Rectal smooth muscle tissue (tissue), 1 donor: ENCODE data around the gene SYCP2L.
"Not testable (repeated sequence)": the region's sequence is repeated elsewhere in the genome, so short reads cannot be mapped to it uniquely, and the experiment has no call there.

ENCODE experiments used
- H3K27ac ChIP-seq: one replicate; pipeline ENCODE4 v1.7.0; 2013; ENCODE audit warnings: low read depth, low read length, inconsistent platforms
- H3K27me3 ChIP-seq: one replicate; pipeline ENCODE4 v1.7.0; 2013; ENCODE audit warnings: low read length; ENCODE audit not compliant: control insufficient read depth, insufficient read depth
- H3K36me3 ChIP-seq: one replicate; pipeline ENCODE4 v1.7.0; 2013; ENCODE audit warnings: low read length; ENCODE audit not compliant: control insufficient read depth, insufficient read depth
- H3K4me1 ChIP-seq: one replicate; pipeline ENCODE4 v1.7.0; 2013; ENCODE audit warnings: low read length; ENCODE audit not compliant: control insufficient read depth, insufficient read depth
- H3K4me3 ChIP-seq: one replicate; pipeline ENCODE4 v1.7.0; 2013; ENCODE audit warnings: low read length
- H3K9ac ChIP-seq: one replicate; pipeline ENCODE4 v1.7.0; 2013; ENCODE audit warnings: low read length

Gene SYCP2L

DNA sequence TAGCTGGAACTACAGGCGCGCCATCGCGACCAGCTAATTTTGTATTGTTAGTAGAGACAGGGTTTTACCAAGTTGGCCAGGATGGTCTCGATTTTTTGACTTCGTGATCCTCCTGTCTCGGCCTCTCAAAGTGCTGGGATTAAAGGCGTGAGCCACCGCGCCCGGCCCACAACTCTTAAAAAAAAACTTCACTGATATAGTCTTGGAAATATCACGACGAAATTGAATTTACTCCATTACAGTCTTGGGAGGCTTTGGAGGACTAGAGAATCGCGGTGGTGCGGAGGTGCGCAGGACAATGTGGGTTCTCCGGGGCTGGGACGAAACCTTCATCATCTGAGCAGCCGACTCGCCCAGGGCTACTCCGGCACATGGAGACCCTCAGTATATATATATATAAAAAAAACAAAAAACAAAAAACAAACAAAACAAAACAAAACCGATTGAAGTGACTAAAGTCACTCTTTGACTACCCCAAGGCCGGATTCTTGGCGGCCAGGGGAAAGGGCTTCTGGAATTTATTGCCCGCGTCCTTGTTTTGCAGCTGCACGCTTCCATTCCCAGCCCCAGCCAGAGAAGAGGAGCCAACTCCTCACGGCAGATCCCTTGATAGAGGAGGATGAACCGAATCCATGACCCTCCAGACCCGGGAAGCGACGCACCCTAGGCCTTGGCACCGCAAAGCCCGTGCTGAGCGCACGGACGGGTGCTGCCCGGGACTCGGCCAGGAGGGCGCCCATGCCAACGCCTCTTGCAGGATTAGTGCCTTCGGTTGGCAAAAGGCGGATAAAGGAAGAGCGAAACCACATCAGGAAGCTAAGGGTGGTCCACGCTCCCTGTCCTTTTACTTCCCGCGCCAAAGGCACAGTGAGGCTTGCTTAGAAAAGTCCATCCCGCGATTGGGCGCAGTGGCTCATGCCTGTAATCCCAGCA, 3.3 kb upstream of the SYCP2L start:
- Histone ChIP-seq H3K4me3 (no peak overlapping the region), H3K27ac (no peak overlapping the region), H3K9ac (no peak overlapping the region), H3K4me1 (no peaks in the 10 kb centered on the region), H3K27me3 (peaks cover 31% of the 10 kb centered on the region), H3K36me3 (no peaks in the 10 kb centered on the region)

DNA sequence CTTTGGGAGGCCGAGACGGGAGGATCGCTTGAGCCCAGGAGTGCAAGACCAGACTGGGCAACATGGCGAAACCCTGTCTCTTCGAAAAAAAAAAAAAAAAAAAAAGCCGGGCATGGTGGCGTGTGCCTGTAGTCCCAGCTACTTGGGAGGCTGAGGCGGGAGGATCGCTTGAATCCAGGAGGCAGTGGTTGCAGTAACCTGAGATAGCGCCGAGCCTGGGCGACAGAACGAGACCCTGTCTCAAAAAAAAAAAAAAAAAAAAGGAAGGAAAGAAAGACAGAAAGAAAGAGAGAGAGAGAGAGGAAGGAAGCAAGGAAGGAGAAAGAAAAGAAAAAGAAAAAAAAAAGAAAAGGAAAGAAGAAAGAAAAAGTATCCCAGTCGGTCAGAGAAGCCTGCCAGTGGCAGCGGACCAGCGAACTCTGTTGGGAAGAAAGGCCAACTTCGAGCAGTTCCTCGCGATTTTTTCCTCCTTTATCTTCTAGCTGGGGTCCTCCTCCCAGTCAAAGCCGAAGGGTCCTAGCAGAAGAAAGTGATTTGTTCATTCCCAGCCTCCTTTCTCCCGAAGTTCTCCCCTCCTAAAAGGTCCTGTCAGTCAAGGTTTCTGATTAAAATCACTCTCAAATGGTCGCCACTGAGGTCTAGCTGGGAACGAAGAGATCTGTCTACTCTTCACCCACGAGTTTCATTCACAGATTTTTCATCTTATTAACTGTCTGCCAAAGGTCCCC, 2.4 kb upstream of the SYCP2L start:
- Histone ChIP-seq H3K27me3 (peaks cover 31% of the 10 kb centered on the region), H3K27ac (no peak overlapping the region), H3K36me3 (no peaks in the 10 kb centered on the region), H3K4me1 (no peaks in the 10 kb centered on the region), H3K9ac (no peak overlapping the region), H3K4me3 (no peak overlapping the region)

DNA sequence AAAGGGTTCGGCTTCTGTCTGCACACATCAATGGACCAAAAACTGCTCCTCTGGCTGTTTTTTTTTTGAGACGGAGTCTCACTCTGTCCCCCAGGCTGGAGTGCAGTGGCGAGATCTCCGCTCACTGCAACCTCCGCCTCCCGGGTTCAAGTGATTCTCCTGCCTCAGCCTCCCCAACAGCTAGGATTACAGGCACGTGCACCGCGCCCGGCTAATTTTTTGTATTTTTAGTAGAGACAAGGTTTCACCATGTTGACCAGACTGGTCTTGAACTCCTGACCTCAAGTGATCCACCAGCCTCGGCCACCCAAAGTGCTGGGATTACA, 524 bp upstream of the SYCP2L start:
- not testable (repeated sequence) for H3K4me3 ChIP-seq, H3K36me3 ChIP-seq, H3K9ac ChIP-seq, H3K27ac ChIP-seq, H3K4me1 ChIP-seq
- peaks cover 28% of the 10 kb centered on the region for H3K27me3 ChIP-seq

DNA sequence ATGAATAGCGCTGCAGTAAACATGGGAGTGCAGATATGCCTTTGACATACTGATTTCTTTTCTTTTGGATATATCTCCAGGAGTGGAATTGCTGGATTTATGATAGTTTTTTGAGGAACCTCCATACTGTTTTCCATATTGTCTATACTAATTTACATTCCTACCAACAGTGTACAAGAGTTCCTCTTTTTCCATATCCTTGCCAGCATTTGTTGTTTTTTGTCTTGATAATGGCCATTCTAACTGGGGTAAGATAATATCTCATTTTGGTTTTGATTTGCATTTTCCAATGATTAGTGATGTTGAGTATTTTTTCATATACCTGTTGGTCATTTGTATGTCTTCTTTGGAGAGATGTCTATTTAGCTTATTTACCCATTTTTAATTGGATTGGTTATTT, 3.3 kb downstream of the SYCP2L start:
- H3K4me1 ChIP-seq: no peaks in the 10 kb centered on the region
- H3K36me3 ChIP-seq: no peaks in the 10 kb centered on the region
- no peak overlapping the region for H3K4me3 ChIP-seq
- peaks cover 6% of the 10 kb centered on the region for H3K27me3 ChIP-seq
- H3K9ac ChIP-seq: no peak overlapping the region
- no peak overlapping the region for H3K27ac ChIP-seq

DNA sequence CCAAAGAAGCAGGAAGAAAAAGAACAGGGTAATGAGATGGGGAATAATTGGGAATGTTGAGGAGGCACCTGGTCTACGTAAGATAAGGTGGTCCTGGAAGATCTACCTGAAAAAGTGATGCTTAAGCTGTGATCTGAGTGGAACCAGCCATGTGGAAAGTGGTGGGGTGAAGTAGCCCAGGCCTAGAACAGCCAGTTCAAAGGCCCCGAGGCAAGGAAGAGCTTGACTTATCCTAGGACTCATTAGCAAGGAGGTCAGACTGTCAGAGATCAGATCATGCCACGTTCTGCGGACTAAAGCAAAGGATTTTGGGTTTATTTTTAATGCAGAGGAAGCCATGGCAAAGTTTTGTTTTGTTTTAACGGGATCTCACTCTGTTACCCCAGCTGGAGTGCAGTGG, 5.1 kb downstream of the SYCP2L start:
- Histone ChIP-seq H3K4me1 (no peaks in the 10 kb centered on the region), H3K36me3 (no peaks in the 10 kb centered on the region), H3K4me3 (no peak overlapping the region), H3K27me3 (peaks cover 4% of the 10 kb centered on the region), H3K9ac (no peak overlapping the region), H3K27ac (no peak overlapping the region)

DNA sequence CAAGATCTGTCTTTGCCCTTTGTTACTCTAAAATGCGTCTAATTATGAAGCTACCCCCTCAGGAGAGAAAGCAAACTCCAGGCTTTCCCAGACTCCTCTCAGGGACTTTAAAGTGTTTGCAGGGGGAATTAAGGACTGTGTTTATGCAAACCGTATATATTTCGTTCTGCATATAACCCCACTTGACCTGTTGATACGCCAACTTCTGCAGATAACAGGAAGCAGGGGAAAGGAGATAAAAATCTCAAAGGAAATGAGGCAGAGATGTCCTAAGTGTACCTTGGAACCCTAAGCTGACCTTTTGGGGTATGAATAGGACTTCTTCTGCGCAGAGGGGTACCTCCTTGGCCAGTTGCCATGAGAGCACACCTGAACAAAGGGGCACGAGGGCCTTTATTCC, 8.1 kb downstream of the SYCP2L start:
- Histone ChIP-seq H3K27ac (no peak overlapping the region), H3K27me3 (no peaks in the 10 kb centered on the region), H3K4me1 (no peaks in the 10 kb centered on the region), H3K9ac (no peak overlapping the region), H3K36me3 (no peaks in the 10 kb centered on the region), H3K4me3 (no peak overlapping the region)

DNA sequence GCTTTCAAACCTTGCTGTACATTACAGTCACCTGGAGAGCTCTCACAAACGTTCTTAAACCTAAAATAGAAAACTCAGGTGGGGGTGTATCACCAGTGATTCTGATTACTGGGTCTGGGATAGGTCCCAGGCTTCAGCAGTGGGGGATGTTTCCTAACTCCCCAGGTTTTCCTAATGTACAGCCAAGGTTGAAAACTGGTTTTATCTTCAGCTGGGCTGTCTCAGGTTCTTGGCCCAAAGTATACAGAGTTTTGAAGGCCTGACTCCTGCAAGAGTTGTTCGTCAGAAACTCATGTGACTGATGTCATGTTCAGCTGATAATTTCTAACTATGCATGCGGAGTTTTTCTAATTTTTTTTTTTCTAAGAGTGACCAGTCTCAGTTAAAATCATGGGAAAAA, 9.8 kb downstream of the SYCP2L start:
- Histone ChIP-seq H3K27me3 (no peaks in the 10 kb centered on the region), H3K36me3 (no peaks in the 10 kb centered on the region), H3K4me3 (no peak overlapping the region), H3K4me1 (no peaks in the 10 kb centered on the region), H3K27ac (no peak overlapping the region), H3K9ac (no peak overlapping the region)

DNA sequence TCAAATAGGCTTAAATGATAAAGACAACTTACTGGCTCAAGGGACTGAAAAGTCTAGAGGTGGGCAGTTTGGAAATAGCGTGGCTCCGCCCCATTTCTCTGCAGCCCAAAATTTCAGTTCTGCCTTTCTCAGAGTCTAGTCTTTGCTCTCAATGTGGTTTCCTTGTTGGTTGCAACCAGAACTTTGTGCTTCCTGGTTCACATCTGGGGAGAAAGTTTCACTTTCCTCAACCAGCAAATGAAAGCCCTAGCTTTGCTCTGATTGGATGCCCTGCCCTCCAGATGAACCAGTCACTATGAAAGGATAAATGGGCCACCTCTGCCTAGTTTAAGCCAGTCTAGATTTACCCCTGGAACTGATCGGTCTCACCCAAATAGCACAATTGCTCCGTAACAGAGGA, 14.9 kb downstream of the SYCP2L start:
- H3K9ac ChIP-seq: no peak overlapping the region
- H3K27ac ChIP-seq: no peak overlapping the region
- no peaks in the 10 kb centered on the region for H3K36me3 ChIP-seq
- H3K4me1 ChIP-seq: no peaks in the 10 kb centered on the region
- no peak overlapping the region for H3K4me3 ChIP-seq
- H3K27me3 ChIP-seq: no peaks in the 10 kb centered on the region

DNA sequence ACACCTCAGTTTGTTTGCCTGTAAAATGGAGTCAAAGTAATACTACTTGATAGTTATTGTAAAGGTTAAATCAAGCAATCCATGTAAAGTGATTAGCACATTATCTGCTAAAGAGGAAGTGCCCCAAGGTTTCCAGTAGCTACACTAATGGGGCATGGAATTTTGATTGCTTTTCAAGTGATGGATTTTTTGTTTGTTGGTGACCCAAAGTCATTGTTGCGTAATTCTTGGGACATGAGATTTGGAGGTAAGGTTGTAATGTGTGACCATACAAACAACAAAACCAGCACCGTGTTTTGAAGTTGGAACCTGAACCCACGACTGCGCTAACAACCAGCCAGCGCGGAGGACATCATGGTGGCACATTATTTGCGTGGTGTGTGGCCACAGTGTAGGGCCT, 17.2 kb downstream of the SYCP2L start:
- Histone ChIP-seq H3K9ac (no peak overlapping the region), H3K36me3 (no peaks in the 10 kb centered on the region)

DNA sequence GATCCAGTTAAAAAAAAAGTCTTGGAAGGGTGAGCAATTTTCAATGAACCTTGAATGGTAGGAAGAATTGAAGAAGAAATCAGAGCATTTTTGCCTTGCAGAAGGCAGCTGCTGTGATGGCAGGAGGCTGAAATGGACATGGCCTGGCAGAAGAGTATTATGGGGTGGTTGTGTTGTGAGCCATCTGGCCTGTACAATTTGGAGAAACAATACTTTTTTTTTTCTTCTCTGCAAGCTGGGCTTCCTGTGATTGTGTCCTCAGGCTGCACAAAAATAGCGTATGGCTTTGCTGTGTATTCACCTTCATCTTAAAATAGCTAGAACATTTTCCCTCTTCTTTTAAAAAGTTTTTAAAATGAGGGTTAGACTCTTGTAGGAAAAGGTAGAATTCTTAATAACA, 21.4 kb downstream of the SYCP2L start:
- Histone ChIP-seq H3K4me1 (no peaks in the 10 kb centered on the region), H3K27ac (no peak overlapping the region), H3K27me3 (no peaks in the 10 kb centered on the region), H3K4me3 (no peak overlapping the region), H3K9ac (no peak overlapping the region), H3K36me3 (no peaks in the 10 kb centered on the region)

More for the DNA sequence above, 17.2 kb downstream of the SYCP2L start:
- no peaks in the 10 kb centered on the region for H3K4me1 ChIP-seq
- H3K27ac ChIP-seq: no peak overlapping the region
- no peak overlapping the region for H3K4me3 ChIP-seq
- no peaks in the 10 kb centered on the region for H3K27me3 ChIP-seq

DNA sequence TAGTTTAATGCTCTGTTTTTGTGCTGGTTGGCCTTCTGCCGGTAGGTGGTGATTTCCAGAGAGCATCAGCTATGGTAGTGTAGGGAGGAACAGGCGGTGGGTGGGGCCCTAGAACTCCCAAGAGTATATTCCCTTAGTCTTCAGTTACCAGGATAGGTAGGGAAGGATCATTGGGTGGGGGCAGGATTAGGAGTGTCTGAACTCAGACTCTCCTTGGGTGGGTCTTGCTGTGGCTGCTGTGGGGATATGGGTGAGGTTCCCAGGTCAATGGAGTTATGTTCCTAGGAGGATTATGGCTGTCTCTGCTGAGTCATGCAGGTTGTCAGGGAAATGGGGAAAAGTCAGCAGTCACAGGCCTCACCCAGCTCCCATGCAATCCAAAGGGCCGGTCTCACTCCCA, 32.7 kb downstream of the SYCP2L start:
- not testable (repeated sequence) for H3K9ac ChIP-seq, H3K27ac ChIP-seq, H3K4me3 ChIP-seq, H3K36me3 ChIP-seq, H3K4me1 ChIP-seq, H3K27me3 ChIP-seq

DNA sequence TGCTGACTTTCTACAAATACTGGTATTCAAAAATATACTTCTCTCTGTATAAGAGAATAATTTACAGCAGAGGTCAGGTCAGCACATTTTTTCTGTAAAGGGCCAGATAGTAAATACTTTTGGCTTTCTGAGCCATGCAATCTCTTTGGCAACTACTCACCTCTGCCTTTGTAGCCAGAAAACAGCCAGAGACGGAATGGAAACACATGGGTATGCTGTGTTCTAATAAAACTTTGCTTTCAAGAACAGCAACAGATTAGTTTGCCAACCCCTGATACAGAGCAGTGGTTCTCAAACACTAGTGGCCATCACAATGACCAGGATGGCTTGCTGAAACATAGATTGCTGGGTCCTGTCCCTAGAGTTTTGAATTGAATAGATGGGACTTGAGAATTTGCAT, 46.3 kb downstream of the SYCP2L start:
- Histone ChIP-seq H3K4me3 (no peak overlapping the region), H3K36me3 (no peaks in the 10 kb centered on the region), H3K4me1 (no peaks in the 10 kb centered on the region), H3K27me3 (no peaks in the 10 kb centered on the region), H3K27ac (no peak overlapping the region), H3K9ac (no peak overlapping the region)

DNA sequence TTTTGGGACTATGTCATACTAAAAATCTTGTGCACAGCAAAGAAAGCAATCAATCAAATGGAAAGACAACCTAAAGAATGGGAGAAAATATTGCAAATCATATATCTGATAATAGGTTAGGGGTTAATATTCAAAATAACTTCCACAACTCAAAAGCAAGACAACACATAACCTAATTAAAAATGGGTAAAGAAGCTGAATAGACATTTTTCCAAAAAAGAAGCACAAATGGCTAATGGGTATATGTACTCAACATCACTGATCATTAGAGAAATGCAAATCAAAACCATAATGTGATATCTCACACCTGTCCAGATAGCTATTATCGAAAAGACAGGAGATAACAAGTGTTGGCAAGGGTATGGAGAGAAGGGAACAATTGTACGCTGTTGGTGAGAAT, 53.0 kb downstream of the SYCP2L start:
- Histone ChIP-seq H3K9ac (no peak overlapping the region), H3K4me1 (no peaks in the 10 kb centered on the region), H3K27ac (no peak overlapping the region), H3K4me3 (no peak overlapping the region), H3K36me3 (no peaks in the 10 kb centered on the region), H3K27me3 (no peaks in the 10 kb centered on the region)
